Vagina (tissue), 2 donors: ENCODE data around the gene GPI.

ENCODE experiments used
- POLR2AphosphoS5 ChIP-seq, 2 donors: sonication (generic); formaldehyde crosslinking; IDR thresholded peaks; one replicate each; pipeline ENCODE4 v1.9.0; 2017; ENCODE audit warnings: antibody characterized with exemption in 2 of 2, mild to moderate bottlenecking in 2 of 2, low read depth in 1 of 2; ENCODE audit not compliant: insufficient read depth in 1 of 2
- TF ChIP-seq, protein P1 (sequence below), 3 experiments: fragments of 450-650 bp in 2 of 3; fragments of 200-600 bp in 1 of 3; sonication (generic) in 1 of 3; IDR thresholded peaks; one replicate each; pipeline ENCODE4 v1.5.1; 2017 to 2019; ENCODE audit warnings: antibody characterized with exemption in 3 of 3, mild to moderate bottlenecking in 2 of 3, moderate library complexity in 2 of 3

DNA sequence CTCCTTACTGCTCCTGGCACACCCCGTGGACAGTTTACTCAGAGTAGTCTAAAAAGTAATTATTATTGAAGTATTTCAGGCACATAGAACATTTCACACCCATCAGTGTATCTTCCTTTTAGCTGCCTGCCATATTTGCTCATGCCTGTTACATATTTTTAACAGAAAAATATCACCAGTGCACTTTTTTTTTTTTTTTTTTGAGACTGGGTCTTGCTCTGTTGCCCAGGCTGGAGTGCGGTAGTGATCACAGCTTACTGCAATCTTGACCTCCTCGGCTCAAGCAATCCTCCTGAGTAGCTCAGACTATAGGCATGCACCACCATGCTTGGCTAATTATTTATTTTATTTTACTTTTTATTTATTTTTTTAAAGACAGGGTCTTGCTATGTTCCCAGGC, 40.7 kb upstream of the GPI start:
- TF ChIP-seq POLR2AphosphoS5 (IDR thresholded peaks at IDR 0.05; ENCODE audit: insufficient read depth in 1 of 2, low read depth in 1 of 2), result no peak
- TF ChIP-seq, protein P1, sequence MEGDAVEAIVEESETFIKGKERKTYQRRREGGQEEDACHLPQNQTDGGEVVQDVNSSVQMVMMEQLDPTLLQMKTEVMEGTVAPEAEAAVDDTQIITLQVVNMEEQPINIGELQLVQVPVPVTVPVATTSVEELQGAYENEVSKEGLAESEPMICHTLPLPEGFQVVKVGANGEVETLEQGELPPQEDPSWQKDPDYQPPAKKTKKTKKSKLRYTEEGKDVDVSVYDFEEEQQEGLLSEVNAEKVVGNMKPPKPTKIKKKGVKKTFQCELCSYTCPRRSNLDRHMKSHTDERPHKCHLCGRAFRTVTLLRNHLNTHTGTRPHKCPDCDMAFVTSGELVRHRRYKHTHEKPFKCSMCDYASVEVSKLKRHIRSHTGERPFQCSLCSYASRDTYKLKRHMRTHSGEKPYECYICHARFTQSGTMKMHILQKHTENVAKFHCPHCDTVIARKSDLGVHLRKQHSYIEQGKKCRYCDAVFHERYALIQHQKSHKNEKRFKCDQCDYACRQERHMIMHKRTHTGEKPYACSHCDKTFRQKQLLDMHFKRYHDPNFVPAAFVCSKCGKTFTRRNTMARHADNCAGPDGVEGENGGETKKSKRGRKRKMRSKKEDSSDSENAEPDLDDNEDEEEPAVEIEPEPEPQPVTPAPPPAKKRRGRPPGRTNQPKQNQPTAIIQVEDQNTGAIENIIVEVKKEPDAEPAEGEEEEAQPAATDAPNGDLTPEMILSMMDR (IDR thresholded peaks at IDR 0.05), result no peak
